ENCODE data around the gene GPR160.

GPR160 gene

DNA sequence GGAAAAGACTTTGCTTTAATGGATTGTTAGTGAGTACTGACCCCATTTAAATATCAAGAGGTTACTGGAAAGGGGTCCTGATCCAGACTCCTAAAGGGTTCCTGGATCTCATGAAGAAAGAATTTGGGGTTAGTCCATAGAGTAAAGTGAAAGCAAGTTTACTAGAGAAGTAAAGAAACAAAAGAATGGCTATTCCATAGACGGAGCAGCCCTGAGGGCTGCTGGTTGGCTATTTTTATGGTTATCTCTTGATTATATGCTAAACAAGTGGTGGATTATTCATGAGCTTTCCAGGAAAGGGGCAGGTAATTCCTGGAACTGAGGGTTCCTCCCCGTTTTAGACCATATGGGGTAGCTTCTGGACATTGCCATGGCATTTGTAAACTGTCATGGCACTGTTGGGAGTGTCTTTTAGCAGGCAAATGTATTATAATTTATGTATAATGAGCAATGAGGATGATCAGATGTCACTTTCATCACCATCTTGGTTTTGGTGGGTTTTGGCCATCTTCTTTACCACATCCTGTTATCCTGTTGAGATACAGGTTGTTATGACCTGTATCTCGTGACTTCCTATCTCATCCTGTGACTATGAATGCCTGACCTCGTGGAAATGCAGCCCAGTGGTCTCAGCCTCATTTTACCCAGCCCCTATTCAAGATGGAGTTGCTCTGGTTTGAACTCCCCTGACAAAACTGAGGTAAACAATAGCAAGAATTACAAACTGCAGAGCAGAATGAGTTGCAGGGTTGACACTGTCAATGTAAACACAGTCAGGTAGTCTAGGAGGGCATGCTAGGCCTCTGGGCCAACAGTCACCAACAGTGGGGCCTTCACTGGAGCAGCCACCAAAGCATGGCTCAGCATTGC, 10.3 kb upstream of the GPR160 start:
- no peak for DNase-seq (ENCODE audit: low read depth)

DNA sequence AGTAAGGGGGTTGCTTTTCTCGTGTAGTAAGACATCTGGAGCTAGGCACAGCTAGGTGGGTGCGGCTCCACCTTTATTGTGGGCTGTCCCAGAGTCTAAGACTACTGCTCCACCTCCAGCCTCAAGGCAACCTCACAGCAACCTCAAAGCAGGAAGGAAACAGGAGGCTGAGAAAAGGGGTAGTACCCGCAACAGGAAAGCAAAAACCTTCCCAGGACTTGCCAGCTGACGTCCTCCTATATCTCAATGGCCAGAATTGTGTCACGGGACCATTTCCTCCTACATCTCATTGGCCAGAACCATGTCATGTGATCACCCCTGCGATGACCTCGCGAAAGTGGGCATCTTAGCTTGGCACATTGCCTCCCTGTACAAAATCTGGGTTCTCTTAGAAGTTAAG, 4.3 kb upstream of the GPR160 start:
- no peak for DNase-seq (ENCODE audit: low read depth)

DNA sequence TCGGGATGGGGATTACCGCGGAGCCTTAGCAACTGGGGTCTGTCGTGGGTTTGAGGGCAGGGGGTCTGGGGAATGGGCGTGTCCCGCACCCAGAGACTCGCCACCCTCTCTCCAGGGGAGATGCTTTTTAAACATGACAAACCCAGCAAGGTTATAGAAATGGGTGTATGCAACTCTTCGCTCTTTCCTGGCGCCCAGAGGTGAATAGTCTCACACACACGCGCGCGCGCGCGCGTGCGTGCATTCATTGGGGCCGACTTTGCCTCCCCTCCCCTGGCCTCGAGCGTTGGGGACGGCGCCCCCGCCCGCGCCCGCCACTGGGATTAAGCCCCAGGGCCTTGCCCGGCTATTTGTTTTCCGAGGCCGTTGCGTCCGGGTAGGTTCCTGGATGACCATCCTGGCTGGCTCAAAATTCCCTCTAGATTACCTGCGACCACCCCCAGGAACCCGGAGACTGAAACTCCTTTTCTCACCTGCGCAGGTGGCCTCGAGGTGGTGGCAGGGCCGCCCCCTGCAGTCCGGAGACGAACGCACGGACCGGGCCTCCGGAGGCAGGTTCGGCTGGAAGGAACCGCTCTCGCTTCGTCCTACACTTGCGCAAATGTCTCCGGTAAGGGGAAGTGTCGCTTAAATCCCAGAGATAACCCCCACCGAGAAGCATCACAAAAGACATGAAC, 777 bp downstream of the GPR160 start:
- no peak for DNase-seq (ENCODE audit: low read depth)

DNA sequence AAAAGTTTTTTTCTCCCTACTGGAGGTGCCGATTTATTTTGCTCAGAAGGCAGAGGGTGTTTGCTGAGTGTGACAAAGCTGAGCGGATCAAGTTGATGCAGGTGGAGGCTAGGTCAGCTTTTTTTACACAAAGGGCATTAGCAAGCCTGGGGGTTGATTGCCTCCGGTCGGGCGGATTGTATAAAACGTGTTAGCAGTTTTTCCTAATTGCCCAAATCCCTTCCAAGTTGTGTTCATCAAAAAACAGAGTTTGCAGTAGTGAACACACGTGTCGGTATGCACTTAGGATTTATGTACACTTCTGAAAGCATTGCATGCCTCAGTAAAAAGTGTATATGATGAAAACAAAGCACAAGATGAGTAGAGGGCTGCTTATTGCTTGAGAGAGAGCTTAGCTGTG, 2.6 kb downstream of the GPR160 start:
- no peak for DNase-seq (ENCODE audit: low read depth)

DNA sequence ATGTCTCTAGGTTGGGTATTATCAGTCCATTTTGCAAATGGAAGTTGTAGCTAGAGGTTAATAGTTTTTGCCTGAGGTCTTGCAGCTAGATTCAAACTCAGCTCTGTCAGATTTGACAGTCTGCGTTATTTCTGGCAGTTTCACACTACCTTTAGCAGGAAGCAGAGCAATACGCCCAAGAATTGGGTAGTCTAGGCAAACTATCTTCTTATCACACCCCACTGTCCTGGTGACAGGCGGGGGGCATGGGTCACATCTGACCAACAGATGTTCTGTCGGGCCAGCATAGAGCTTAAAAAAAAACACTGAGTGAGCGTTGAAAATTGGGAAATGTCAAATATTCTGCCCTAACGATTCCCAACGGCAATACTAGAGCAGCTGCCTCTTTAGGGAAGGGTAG, 5.7 kb downstream of the GPR160 start:
- no peak for DNase-seq (ENCODE audit: low read depth)

DNA sequence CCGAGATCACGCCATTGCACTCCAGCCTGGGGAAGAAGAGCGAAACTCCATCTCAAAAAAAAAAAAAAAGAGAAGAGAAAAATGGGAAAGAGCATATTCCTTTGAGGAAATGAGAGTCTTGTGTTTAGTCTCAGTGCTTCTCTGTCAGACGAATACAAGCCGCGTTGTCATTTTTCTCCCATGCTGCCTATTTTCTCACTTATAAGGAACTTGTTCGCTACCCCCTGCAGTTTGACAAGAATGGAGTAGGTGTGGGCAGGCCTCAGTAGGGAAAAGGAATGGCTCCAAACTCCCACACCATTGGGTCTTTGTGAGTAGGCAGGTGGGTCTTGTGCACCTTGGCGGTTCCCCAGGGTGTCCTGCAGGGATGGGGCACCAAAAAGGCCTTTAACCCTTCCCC, 6.5 kb downstream of the GPR160 start:
- no peak for DNase-seq (ENCODE audit: low read depth)

DNA sequence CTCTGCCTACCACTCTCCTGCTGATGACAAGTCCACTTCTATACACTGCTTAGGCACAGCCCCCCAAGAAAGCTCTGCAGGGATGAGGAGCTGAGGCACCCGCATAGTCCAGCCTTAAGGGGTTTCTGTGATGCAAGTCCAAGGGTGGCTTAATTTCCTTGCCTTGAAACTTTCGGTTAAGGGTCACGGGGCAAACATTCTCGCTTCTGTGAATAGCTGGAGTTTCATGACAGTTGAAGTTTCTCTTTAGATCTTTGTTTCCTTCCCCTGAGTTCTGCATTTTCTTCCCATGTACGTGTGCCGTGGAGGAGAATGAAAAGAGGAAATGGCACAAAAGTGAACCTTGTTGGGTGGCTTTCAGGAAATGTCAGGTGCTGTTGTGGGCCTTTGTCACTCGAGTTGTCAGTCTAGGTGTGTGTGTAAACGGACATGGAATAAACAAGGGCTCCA, 7.0 kb downstream of the GPR160 start:
- DNase-seq (ENCODE audit: low read depth): no peak

DNA sequence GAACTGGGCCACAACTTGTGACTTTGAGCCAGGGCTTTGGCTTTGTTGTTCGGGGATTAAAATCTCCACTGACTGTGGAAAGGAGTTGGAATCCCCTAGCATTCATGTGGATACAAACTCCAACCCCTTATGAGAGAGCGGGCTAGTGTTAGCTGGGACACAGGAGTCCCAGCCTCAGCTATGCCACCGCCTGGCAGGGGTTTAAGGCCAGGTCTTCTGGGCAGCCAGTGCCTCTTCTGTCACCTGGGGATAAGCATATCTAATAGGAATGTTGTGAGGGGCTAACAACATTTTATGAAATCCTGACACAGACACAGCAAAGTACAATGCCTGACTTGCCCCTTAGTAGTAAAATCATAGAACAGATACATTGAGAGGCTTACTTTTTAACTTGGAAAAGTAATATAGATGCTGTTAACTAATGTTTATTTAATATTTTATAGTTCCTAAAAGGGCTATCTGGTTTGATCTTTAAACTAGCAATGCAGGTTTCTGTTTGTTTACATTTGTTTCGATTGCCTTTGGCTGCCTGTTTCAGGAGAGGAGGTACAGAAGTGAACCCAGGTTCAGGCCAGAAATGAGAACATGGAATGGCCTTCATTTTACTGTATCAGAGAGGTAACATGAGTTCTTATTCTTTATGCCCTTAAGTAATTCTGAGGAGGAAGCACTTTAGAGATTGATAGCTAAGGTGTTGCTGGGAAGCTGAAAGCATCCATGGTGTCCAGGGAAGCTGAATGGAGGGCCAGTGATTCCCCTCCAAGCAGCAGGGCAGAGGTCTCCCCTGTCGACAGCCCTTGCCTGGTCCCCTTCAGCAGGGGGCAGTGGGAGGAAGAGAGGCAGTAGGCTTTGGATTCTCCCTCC, 8.7 kb downstream of the GPR160 start:
- DNase-seq (ENCODE audit: low read depth): no peak

DNA sequence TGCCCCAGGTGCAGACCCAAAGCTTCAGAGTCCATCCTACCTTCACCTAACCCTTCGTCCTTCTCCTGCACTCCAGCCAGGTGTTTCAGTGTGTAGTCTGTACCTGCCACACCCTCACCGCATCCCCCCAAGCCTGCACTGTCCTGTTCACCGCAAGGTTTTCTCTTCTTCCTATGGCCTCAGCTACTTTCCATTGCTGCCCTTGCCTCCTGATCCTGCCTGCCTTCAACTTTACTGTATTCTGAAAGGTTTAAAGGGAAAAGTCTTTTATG, 9.3 kb downstream of the GPR160 start:
- no peak for DNase-seq (ENCODE audit: low read depth)

DNA sequence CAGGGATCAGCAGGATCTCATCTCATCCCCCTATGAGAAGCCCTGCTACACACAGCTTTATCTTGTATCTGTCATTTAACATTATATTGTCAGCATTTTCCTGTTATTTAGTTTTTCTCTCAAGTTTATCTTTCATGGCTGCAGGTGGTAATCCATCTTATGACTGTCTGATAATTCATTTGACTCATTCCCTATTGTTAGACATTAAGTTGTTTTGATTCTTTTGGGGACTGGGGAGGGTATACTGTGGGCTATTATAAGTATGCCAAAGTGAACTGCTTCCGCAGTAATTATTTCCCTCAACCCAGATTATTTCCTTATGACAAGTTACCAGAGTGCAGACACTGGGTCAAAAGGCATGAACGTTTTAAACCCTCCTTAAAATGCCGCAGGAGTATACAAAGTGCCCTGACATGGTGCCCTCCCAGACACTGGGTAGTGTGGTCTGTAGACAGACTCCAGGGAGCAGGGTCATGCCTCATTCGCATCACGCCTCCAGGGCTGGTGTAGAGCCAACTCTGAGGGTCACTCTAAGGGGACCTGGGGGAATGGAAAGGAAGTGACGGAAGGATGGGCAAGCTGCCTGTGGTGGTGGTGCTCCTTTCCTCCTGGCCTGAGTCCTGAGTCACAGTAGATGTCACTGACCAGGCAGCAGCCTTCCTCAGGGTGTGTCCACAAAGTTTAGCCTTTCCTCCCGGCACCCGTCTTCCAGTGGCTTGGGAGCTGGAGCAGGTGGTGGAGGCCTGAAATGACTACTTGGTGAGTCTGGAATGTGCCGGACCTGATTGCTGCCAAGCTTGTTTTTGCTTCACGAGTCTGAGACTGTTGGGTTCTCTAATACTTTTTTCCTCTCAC, 11.6 kb downstream of the GPR160 start:
- DNase-seq (ENCODE audit: low read depth): peak; percentile 3

DNA sequence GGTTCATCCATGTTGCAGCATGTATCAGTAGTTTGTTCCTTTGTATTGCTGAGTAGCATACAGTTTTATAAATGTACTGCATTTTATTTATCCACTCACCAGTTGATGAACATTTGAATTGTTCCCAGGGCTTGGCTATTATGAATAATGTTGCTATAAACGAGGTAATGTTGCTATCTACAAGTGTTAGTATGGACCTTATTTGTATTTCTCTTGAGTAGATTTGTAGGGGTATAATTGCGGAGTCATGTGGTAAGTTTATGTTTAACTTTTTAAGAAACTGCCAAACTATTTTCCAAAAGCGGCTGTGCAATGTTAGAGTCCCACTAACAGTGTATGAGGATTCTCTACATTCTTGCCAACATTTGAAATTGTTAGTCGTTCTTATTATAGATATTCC, 13.0 kb downstream of the GPR160 start:
- DNase-seq (ENCODE audit: low read depth): no peak

DNA sequence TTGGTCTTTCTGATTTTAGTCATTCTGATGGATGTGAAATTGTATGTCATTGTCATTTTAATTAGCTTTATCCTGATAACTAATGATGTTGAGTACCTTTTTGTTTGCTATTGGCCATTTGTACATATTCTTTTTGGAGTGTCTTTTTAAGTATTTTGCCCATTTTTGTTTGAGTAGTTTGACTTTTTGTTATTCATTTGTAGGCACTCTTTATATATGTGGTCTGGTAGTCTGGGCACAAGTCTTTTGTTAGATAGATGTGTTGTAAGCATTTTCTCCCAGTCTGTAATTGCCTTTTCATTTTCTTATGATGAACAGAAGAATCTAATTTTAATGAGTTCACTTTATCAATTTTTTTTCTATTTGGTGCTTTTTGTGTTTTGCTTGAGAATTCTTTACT, 14.6 kb downstream of the GPR160 start:
- no peak for DNase-seq (ENCODE audit: low read depth)

DNA sequence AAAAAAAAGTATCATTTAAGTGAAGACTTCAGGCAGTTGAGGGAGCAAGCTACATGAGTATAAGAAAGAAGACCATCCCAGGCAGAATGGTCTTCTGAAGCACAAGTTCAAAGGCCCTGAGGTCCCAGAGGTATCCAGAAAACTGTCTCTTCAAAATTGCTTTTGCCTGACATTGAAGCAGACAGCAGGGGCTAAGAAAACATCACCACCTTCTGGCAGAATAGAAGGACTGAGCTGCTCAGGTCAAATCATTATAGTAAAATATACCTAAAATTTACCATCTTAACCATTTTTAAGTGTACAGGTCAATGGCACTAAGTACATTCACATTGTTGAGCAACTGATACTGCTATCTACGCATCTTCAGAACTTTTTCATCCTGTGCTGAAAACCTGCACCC, 16.4 kb downstream of the GPR160 start:
- DNase-seq (ENCODE audit: low read depth): no peak

DNA sequence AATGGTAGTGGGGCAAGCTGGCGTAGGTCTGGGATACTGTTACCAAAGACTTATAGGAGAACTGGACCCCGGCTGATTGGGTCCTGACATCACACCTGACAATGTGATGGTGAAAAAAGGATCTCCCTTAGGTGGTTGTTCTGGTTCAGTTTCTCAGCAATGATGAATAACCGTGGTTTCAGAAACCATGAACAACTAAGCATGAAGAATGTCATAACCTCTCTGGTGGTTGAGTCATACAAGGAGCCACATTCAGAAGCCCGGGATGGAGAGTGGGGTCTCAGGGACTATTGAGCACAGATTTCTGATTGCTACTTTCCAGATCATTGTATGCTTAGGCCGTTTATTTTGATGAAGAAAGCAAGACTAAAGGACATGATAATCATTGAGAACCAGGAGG, 17.4 kb downstream of the GPR160 start:
- no peak for DNase-seq (ENCODE audit: low read depth)

DNA sequence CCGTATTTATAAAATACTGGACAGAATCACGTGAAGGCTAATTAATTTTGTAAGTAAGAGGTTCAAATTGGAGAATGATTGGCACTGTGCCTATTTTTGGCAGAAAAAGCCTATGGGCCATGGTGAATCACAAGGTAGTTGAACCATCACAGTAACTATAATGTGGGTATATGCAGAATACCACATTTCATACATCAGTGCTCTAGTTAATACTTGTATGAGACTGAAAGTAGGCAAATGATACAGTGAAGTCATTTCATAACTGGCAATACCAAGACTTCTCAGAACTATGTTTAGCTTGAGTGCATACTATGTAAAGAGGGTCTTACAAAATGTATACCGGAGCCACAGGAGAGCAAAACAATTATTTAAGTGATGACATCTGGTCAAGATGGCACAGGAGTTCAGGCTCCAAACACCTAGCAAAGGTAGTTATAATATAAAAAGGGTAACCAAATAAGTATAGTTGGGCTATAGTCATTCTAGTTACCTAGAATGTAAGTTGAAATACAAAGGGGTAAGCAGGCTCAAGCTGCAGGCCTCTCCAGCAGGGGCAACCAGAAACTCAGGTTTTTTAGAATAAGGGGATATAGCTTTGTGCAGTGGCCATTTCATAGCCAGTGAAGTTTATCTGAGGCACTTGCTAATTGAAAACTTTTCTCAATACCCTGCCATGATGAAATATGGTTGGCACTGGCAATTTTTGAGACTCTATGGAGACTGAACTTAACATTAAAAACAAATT, 19.1 kb downstream of the GPR160 start:
- DNase-seq (ENCODE audit: low read depth): no peak

DNA sequence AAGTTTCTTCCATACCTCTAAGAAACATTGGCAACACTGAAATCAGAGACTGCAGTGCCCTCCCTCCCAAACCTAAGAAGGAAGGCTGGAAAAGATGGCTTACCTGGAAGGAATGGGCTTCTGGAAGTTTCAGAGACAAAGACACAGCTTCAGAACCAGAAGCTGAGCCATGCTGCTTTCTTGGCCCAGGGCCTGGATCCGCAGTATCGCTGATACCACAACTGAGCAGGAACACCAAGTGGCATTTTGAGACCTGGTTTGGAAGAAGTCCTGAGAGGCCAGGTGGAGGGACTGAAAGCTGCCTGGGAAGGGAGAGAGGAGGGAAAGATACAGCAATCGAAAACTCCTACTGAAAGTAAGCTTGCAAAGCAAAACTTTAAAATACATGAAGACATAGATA, 19.8 kb downstream of the GPR160 start:
- no peak for DNase-seq (ENCODE audit: low read depth)

DNA sequence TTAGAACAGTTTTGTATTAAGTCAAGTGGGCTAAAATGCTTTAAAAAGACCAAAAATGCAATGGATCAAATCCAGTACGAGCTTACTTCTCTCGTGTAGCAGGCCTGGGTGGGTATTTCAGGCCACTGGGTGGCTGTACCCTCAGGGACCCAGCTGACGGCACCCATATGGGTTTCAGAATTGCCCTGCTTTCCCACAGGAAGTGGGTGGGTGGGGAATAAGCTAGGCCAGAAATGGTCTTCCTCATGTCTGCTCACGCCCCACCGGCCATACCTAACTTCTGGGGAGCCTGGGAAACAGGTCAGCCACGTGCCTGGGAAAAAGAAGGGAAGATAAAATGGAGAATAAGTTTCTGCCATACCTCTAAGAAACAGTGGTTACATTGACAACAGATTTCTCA, 20.3 kb downstream of the GPR160 start:
- no peak for DNase-seq (ENCODE audit: low read depth)

DNA sequence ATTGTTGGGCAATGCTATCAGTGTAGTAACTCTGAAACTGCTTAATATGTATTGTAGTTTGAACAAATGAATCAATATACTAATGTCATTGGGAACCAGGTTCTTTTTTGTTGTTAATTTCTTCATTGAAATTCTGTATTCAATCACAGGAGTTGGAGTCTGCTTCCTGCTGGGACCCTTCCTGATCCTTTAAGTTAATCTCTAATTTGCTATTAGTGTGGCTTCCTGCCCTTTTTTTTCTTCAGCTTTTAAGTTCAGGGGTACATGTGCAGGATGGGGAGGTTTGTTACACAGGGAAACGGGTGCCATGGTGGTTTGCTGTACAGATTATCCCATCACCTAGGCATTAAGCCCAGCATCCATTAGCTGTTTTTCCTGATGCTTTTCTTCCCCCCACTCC, 21.7 kb downstream of the GPR160 start:
- DNase-seq (ENCODE audit: low read depth): no peak

DNA sequence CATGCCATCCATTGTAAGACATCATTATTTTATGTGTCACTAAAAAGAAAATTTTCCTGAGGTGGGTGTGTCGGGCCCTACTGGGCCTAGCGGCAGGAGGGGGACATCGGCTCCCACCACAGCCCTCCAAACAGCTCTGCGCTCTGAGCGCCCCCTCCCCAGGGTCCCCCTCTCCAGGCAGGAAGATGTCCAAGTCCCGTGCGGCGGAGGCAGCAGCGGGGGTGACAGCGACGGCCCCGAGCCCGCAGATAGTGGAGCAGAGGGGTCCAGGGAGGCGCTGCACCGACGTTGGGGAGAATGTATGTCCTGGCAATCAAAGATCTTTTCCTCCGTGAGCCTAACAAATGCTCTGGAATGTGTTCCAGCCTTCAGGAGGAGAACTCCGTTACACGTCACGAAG, 24.3 kb downstream of the GPR160 start:
- no peak for DNase-seq (ENCODE audit: low read depth)

DNA sequence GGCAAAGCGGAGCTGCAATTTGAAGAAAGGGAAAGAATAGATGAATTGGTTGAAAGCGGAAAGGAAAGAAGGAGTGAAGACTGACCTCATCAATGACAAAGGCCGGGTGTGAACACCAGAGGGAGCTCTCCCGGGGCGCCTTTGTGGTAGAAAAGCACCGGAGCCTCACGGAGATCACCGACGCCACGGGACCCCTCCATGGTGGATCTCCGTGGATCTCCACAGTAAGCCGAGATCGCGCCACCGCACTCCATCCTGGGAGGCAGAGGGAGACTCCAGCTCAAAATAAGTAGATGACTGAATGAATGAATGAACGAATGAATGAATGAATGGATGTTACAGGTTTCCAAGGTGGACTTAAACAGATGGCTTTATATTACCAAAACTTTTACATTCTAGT, 25.0 kb downstream of the GPR160 start:
- no peak for DNase-seq (ENCODE audit: low read depth)

DNA sequence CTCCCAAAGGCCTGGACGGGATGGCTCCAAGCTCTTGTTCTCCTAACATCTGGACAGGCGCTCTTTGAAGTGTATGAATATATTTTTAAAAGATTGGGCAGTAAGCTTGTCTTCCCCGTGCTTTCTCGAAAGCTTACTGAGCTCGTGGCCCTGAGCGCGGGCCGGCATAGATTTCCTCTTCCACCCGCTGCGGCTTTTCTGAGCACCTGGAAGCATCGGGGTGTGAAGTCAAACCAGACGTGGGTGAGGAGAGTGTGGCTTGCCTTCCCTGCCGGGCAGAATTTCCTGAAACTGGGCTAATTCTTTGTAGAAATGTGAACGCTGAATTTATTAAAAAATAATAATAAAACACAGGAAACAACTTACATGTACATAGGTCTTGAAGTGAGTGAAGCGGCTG, 25.9 kb downstream of the GPR160 start:
- no peak for DNase-seq (ENCODE audit: low read depth)
